CD14-positive monocyte (primary cell): ENCODE data around the gene ROGDI. TPM values are rescaled to one million over a fixed set of nuclear protein-coding genes. Genes with fewer than 3 reads are reported as not detected.

Experiments
- DNase-seq, 3 donors: peaks; one replicate each; pipeline ENCODE4 v3.0.0-alpha.2; 2011 to 2022
- H2AFZ ChIP-seq: 2 replicates; pipeline ENCODE4 v1.6.0; 2012; ENCODE audit warnings: mild to moderate bottlenecking, low read depth, low read length, inconsistent platforms; ENCODE audit not compliant: insufficient read depth, poor library complexity, severe bottlenecking
- H3K27ac ChIP-seq, 2 donors: 1 replicate in 1 of 2; 2 replicates in 1 of 2; pipeline ENCODE4 v1.5.1; 2012 to 2013; ENCODE audit warnings: low read length in 2 of 2, control low read depth in 1 of 2, inconsistent platforms in 1 of 2, low read depth in 1 of 2, mild to moderate bottlenecking in 1 of 2
- H3K27me3 ChIP-seq, 2 donors: one replicate each; pipeline versions ENCODE4 v1.6.0 to v1.6.1; 2011 to 2013; ENCODE audit warnings: low read length in 2 of 2; ENCODE audit not compliant: control insufficient read depth in 2 of 2, insufficient read depth in 2 of 2
- H3K36me3 ChIP-seq, 2 donors: replicated peaks in 1 of 2; 1 replicate in 1 of 2; 2 replicates in 1 of 2; pipeline versions ENCODE4 v1.5.1 to v1.6.1; 2012 to 2013; ENCODE audit warnings: low read length in 2 of 2, control low read depth in 1 of 2, inconsistent platforms in 1 of 2, mild to moderate bottlenecking in 1 of 2; ENCODE audit not compliant: insufficient read depth in 2 of 2, control insufficient read depth in 1 of 2
- H3K4me1 ChIP-seq, 2 donors: 1 replicate in 1 of 2; 2 replicates in 1 of 2; pipeline versions ENCODE4 v1.5.1 to v1.6.1; 2012 to 2013; ENCODE audit warnings: low read length in 2 of 2, control low read depth in 1 of 2, inconsistent platforms in 1 of 2, mild to moderate bottlenecking in 1 of 2, moderate library complexity in 1 of 2; ENCODE audit not compliant: insufficient read depth in 2 of 2, control insufficient read depth in 1 of 2
- H3K4me2 ChIP-seq: replicated peaks from 2 replicates; pipeline ENCODE3; 2012; ENCODE audit warnings: low read length, moderate library complexity, mild to moderate bottlenecking; ENCODE audit not compliant: poor library complexity, severe bottlenecking; ENCODE audit errors: extremely low read depth
- H3K4me3 ChIP-seq, 3 experiments: fragments of 200-600 bp in 1 of 3; sonication (generic) in 1 of 3; replicated peaks in 1 of 3; 1 replicate in 2 of 3; 2 replicates in 1 of 3; pipeline ENCODE4 v1.5.1; 2011 to 2013; ENCODE audit warnings: low read length in 3 of 3, mild to moderate bottlenecking in 3 of 3, control low read depth in 2 of 3, low read depth in 2 of 3, inconsistent platforms in 1 of 3, moderate library complexity in 1 of 3
- H3K79me2 ChIP-seq: 2 replicates; pipeline ENCODE4 v1.6.0; 2012; ENCODE audit warnings: mild to moderate bottlenecking, control low read depth, inconsistent platforms, low read length, moderate library complexity; ENCODE audit not compliant: insufficient read depth
- H3K9ac ChIP-seq: 2 replicates; pipeline ENCODE4 v1.6.0; 2017; ENCODE audit warnings: low read length, mild to moderate bottlenecking; ENCODE audit not compliant: insufficient read depth, poor library complexity, severe bottlenecking
- H3K9me3 ChIP-seq, 2 donors: replicated peaks in 1 of 2; 1 replicate in 1 of 2; 2 replicates in 1 of 2; pipeline versions ENCODE4 v1.5.1 to v1.6.1; 2012 to 2013; ENCODE audit warnings: low read length in 2 of 2, control low read depth in 1 of 2; ENCODE audit not compliant: control insufficient read depth in 1 of 2, insufficient read depth in 1 of 2
- H4K20me1 ChIP-seq: 2 replicates; pipeline ENCODE4 v1.6.0; 2012; ENCODE audit warnings: mild to moderate bottlenecking, low read length, control low read depth, moderate library complexity; ENCODE audit not compliant: insufficient read depth
- H3K27ac Mint-ChIP-seq, 7 donors: one replicate each; pipeline ENCODE4 v1.8.0; 2020; ENCODE audit warnings: mild to moderate bottlenecking in 7 of 7, mixed read lengths in 7 of 7, moderate library complexity in 6 of 7, inconsistent platforms in 2 of 7
- H3K27me3 Mint-ChIP-seq, 3 donors: one replicate each; pipeline ENCODE4 v1.8.0; 2021 to 2022; ENCODE audit warnings: low read depth in 3 of 3, mild to moderate bottlenecking in 3 of 3, mixed read lengths in 3 of 3, moderate library complexity in 3 of 3, inconsistent platforms in 1 of 3
- H3K36me3 Mint-ChIP-seq, 2 donors: one replicate each; pipeline ENCODE4 v1.8.0; 2020; ENCODE audit warnings: mixed read lengths in 2 of 2, inconsistent platforms in 1 of 2, mild to moderate bottlenecking in 1 of 2
- H3K4me1 Mint-ChIP-seq: one replicate; pipeline ENCODE4 v1.8.0; 2020; ENCODE audit warnings: mild to moderate bottlenecking, mixed read lengths
- H3K4me3 Mint-ChIP-seq, 2 donors: one replicate each; pipeline ENCODE4 v1.8.0; 2020; ENCODE audit warnings: mild to moderate bottlenecking in 2 of 2, mixed read lengths in 2 of 2, moderate library complexity in 1 of 2
- H3K9me3 Mint-ChIP-seq, 7 donors: one replicate each; pipeline ENCODE4 v1.8.0; 2020 to 2022; ENCODE audit warnings: mixed read lengths in 7 of 7, mild to moderate bottlenecking in 6 of 7, moderate library complexity in 6 of 7, inconsistent platforms in 2 of 7
- CTCF ChIP-seq: fragments of 200-600 bp; IDR thresholded peaks from one replicate; pipeline ENCODE4 v1.8.0; 2022; ENCODE audit warnings: antibody characterized with exemption, mild to moderate bottlenecking
- WGBS: methylation state at CpG from one replicate; pipeline ENCODE4 v1.1.5; 2013; ENCODE audit warnings: missing lambda C conversion rate; ENCODE audit not compliant: insufficient coverage; 5-methylcytosine and 5-hydroxymethylcytosine counted together
- intact Hi-C, 2 donors: fragments of 100-400 bp; cut with micrococcal nuclease; formaldehyde crosslinking; loops; one replicate each; pipeline versions ENCODE4 v1.15.0 to v1.15.1; 2023
- polyA plus RNA-seq, 3 donors: library from polyadenylated mRNA; depleted of rRNA in 1 of 3; unstranded in 2 of 3; stranded (reverse) in 1 of 3; fragments of 300-500 nt in 2 of 3; fragments of >200 nt in 1 of 3; fragmentation: Illumina TruSeq in 2 of 3; gene quantifications; 1 replicate in 2 of 3; 2 replicates in 1 of 3; pipeline ENCODE4 v1.2.3, GENCODE V29; 2012 to 2021

ROGDI gene
- polyA plus RNA-seq, 3 donors, result 40.9 to 126 (median 54.4) TPM

- Mint-ChIP-seq H3K36me3 (peaks cover 0 to under 1% of the 10 kb centered on the region in 2 donors), H3K9me3 (peaks cover 0 to 2% (median 0%) of the 10 kb centered on the region in 7 donors), H3K27me3 (peaks cover 0 to 7% (median 5%) of the 10 kb centered on the region in 3 donors), H3K4me3 (no peak overlapping the region), H3K27ac (no peak overlapping the region), H3K4me1 (peaks cover 3% of the 10 kb centered on the region)
- Histone ChIP-seq H3K4me3 (no peak overlapping the region), H3K79me2 (no peaks in the 10 kb centered on the region), H3K9ac (no peak overlapping the region), H3K4me2 (no peak overlapping the region), H3K27ac (no peak overlapping the region), H3K36me3 (no peaks in the 10 kb centered on the region), H3K4me1 (no peaks in the 10 kb centered on the region), H3K9me3 (no peaks in the 10 kb centered on the region), H3K27me3 (no peaks in the 10 kb centered on the region), H2AFZ (no peak overlapping the region), H4K20me1 (no peaks in the 10 kb centered on the region)
- intact Hi-C loops, result no loop called here
- no peak for DNase-seq
- WGBS, result 92% methylated on average over 7 of the region's 10 CpGs
- no peak for TF ChIP-seq CTCF
Measured at GRCh38 chr16:4790261-4790660, 12.2 kb downstream of the ROGDI start.

- Histone ChIP-seq H2AFZ (no peak overlapping the region), H3K4me3 (no peak overlapping the region), H3K27me3 (no peaks in the 10 kb centered on the region), H3K36me3 (no peaks in the 10 kb centered on the region), H3K9ac (no peak overlapping the region), H3K27ac (no peak overlapping the region), H3K4me2 (no peak overlapping the region), H3K4me1 (no peaks in the 10 kb centered on the region), H3K9me3 (no peaks in the 10 kb centered on the region), H3K79me2 (no peaks in the 10 kb centered on the region), H4K20me1 (no peaks in the 10 kb centered on the region)
- no CpG with 5 or more reads among the region's 7 CpGs for WGBS
- H3K9me3 Mint-ChIP-seq, result peaks cover 0 to 2% (median 0%) of the 10 kb centered on the region in 7 donors
- no peak for TF ChIP-seq CTCF
- H3K27me3 Mint-ChIP-seq, result peaks cover 1 to 9% (median 5%) of the 10 kb centered on the region in 3 donors
- no peak overlapping the region for H3K27ac Mint-ChIP-seq
- H3K4me3 Mint-ChIP-seq, result no peak overlapping the region
- peaks cover 3% of the 10 kb centered on the region for H3K4me1 Mint-ChIP-seq
- intact Hi-C loops, result no loop called here
- DNase-seq, result no peak
- H3K36me3 Mint-ChIP-seq, result no peaks in the 10 kb centered on the region
Measured at GRCh38 chr16:4788910-4789309, 13.5 kb downstream of the ROGDI start.
